AML-193 (cell line): ENCODE measurements around the gene LRRC32.
A peak's percentile ranks its signal among the peaks of the same experiment; 100 is the strongest.
"Not testable (repeated sequence)": the region's sequence is repeated elsewhere in the genome, so short reads cannot be mapped to it uniquely, and the experiment has no call there.

Experiments used
- DNase-seq, 2 experiments: peaks; one replicate each; lab custom pipeline; 2025; lab: John Stamatoyannopoulos, UW

LRRC32 gene

DNA sequence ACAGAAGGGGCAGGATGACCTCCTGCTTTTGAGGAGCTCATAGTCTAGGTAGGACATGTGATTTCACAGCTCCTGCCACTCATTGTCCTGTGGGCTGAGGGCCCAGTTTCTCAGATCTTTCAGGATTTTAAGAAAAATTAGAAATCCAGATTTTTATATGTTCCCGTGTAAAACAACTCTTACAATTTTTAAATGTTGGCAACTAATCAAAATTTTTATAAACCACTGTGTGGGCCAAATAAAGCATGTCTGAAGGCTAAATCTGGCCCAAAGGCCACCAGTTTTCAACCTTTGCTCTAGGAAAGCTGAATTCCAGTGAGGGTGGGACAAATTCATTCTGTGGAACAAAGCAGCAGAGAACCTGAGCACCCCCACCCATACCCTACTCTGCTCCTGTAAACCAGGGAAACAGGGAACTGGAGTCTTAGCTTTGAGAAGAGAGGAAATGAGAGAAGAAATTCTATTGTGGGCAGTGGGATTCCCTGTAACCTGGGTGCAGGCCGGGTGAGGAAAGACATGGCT, 20.6 kb downstream of the LRRC32 start:
- no peak for DNase-seq

- no peak for DNase-seq
Measured at GRCh38 chr11:76649011-76649410, 21.5 kb downstream of the LRRC32 start.

- DNase-seq, result no peak
Measured at GRCh38 chr11:76648061-76648460, 22.5 kb downstream of the LRRC32 start.

DNA sequence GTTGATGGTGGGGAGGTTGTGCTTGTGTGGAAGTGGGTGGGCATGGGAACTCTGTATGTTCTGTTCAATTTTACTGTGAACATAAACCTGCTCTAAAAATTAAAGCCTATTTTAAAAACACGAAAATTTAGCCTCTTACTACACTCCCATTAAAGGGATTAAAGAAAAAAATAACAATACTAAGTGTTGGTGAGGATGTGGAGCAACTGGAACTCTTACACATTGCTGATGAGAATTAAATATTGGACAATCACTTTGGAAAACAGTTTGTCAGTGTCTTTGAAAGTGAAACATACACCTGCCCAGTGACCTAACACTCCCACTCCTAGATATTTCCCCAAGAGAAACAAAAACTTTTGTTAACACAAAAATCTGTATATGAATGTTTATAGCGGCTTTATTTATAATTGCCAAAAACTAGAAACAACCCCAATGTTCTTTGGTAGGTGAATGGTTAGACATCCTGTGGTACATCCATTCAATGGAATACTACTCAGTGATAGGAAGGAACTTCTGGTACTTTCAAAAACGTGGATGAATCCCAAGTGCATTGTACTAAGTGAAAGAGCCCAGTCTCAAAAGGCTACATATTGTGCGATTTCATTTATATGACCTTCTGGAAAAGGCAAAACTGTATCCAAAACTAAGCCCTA, 23.5 kb downstream of the LRRC32 start:
- no peak for DNase-seq

DNA sequence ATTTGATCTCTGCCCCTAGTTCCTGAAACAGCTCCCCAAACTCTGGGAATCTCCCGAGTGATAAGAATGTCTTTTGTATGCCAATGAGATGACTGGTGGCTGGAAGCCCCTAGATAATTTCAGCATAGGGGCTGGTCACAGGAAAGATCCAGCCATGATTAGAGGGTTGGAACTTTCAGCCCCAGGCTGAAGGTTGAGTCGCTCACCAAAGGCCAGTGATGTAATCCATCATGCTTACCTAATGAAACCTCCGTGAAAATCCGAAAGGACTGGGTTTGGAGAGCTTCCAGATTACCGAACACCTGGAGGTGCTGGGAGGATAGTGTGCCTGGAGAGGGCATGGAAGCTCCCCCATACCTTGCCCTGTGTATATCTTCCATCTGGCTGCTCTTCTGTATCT, 26.0 kb downstream of the LRRC32 start:
- no peak for DNase-seq

- DNase-seq, result not testable (repeated sequence)
Measured at GRCh38 chr11:76643711-76644110, 26.8 kb downstream of the LRRC32 start.

GRCh38 chr11:76642341-76642740, 28.2 kb downstream of the LRRC32 start:
- DNase-seq, result no peak

DNA sequence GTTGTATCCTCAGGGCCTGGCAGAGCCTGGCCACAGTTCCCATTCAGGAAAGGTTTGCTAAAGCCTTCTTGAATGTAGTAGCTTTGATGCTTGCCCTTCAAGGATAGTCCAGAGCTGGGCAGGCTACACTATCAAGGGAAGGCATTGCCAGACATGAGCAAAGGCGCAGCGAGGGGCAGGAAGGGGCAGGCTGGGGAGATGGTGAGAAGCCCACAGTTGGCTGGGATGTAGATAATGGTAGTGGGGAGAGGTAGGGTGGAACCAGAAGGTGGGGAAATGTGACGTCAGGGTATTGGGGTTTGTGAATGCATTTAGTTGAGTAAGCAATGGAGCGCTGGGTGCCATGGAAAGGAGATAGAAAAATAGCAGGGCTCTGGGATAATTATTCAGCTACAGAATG, 28.6 kb downstream of the LRRC32 start:
- DNase-seq, result no peak

DNA sequence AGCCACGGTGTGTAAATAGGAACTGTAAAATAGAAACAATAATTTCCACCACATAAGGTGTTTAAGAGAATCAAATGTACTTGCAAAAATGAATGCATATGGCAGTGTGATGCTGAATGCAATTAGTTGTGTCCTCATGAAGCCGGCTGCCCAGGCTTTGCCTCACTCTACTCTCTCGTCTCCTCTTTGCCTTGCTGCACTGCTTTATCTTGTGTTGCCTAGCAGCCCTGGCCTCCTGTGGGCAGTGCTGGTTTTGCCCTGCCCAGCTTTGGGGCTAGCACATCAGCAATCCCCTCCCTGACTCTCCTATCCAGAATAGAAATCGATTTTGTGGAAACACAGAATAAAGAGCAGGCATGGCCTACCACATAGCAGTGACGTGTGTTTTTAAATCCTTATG, 30.0 kb downstream of the LRRC32 start:
- no peak for DNase-seq

GRCh38 chr11:76639621-76640020, 30.9 kb downstream of the LRRC32 start:
- DNase-seq, result no peak

- no peak for DNase-seq
Measured at GRCh38 chr11:76638270-76639197, 32.0 kb downstream of the LRRC32 start.

DNA sequence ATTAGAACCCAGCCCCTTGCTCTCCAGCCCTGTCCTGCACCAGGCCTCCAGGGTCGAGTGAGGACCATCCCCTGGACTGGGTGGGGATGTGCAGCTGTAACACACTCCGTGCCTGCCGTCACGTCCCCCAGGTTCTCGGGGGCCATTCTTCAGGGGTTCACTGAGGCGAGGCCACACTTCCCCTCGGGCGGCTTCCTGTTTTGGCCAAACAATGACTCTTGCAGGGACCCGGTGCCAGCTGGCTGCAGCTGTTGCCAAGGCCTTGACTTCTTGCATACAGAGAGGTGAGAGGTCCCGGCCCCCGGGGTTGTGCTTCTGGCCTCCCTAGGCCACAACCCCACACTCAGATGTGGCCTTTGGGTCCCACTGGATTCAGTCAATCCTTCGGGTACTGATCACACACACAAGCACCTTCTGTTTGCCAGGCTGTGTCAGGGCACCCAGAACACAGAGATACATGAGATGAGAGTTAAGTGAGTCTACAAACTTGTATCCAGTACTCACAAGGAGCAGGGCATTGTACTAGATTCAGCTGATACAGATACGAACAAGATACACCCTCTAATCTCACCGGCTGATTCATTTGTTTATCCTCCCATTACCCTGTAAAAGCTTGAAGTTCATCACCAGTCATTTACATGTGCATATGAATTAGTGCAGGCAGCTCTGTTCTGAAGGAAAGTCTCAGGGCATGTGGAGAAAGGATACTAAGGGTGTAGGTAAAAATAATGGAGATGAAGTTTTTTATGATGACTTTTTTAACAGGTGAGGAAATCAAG, 32.9 kb downstream of the LRRC32 start:
- DNase-seq, result no peak

- no peak for DNase-seq
Measured at GRCh38 chr11:76636826-76637460, 33.6 kb downstream of the LRRC32 start.

GRCh38 chr11:76635991-76636738, 34.4 kb downstream of the LRRC32 start:
- DNase-seq, result no peak

GRCh38 chr11:76634886-76635285, 35.7 kb downstream of the LRRC32 start:
- DNase-seq, result no peak

- DNase-seq, result no peak
Measured at GRCh38 chr11:76632492-76632891, 38.1 kb downstream of the LRRC32 start.

DNA sequence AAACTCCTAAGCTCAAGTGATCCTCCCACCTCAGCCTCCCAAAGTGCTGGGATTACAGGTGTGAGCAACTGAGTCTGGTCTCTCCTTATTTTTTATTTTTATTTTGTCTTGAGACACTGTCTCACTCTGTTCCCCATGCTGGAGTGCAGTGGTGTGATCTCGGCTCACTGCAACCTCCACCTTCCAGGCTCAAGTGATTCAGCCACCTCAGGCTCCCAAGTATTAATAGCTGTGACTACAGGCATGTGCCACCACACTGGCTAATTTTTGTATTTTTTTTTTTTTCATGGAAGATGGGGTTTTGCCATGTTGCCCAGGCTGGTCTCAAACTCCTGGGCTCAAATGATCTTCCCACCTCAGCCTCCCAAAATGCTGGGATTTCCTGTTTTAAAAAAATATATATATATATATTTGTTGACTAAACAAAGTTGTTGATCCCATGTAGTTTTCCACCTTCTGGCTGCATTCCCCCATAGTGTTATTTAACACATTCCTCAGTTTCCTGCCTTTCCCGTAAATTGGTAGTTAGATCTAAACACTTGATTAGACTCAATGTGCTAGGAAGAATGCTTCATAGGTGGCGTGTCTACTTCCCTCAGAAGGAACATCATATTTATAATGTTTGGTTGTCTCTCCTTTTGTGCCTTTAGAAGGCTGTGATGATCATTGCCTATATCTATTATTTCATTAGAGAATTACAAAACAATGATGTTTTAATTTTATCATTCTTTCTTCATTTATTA, 38.8 kb downstream of the LRRC32 start:
- no peak for DNase-seq

DNA sequence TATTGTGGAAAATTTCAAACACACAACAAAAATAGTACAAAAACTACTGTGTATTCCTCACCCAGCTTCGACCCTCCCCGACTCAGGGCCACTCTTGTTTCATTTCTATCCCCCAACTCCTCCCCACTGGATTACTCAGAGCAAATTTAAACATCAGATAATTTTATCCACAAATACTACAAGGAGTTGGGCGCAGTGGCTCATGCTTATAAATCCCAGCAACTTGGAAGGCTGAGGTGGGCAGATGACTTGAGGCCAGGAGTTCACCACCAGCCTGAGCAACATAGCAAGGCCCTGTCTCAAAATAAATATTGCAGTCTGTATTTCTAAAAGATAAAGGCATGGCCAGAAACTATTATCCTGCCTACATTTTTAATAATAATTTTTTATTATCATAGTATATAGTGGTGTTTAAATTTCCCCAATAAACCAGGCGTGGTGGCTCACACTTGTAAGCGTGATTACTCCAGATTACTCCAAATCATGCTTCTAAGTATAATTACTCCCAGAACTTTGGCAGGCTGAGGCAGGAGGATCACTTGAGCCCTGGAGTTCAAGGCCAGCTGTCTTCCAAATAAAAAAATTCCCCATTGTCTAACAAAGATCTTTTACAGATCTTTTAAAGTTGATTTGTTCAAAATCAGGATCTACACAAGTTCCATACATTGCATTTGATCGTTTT, 39.8 kb downstream of the LRRC32 start:
- DNase-seq, result no peak

DNA sequence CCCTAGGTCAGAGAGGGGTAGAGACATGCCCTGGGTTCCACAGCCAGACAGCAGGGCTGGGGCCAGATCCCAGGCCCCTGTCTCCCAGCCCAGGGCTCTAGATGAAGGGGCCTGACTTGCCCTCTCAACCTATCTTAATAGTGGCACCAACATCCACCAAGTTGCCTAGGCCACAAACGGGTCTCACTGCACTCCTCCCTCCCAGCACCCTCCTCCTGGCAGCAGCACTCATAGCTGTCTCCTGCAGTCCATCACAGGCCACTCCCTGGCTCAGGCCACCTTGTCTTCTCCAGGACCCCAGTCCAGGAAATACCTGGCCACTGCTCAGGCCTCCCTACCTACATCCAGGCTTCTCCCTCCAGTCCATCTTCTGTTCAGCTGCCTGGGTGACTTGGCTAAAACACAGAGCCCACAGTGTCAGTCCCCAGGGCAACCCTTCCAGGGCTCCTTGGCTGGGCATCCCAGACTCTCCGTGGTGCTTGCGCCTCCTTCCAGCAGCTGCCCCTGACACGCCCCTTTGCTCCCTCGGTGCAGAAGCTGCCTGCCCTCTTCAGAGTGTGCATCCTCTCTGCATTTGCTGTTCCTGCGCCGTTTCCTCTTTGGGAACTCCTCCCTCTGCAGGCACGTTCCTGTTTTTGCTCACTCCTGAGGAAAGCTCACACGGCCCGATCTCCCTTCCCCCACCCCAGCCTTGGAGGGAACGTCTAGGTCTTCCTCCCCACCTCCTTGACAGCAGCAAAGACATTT, 40.5 kb downstream of the LRRC32 start:
- DNase-seq, result peak; percentile 49 to 62
